ENCODE results near the gene GPATCH2.
"Not testable (repeated sequence)": the region's sequence is repeated elsewhere in the genome, so short reads cannot be mapped to it uniquely, and the experiment has no call there.

The GPATCH2 gene

GRCh38 chr1:217630711-217631591 lies at the start of gene GPATCH2, which contains the start of gene SPATA17:
GPATCH2 (minus strand) TSS chr1:217631090; CDS start chr1:217630971, 119 bp downstream.
SPATA17 (plus strand) TSS chr1:217631344; CDS start chr1:217631379, 35 bp downstream.
- DNase-seq = peak; percentile 89

GRCh38 chr1:217674028-217674729 lies 43.3 kb upstream of the GPATCH2 start:
- DNase-seq = peak; percentile 20

GRCh38 chr1:217673387-217673786 lies 42.5 kb upstream of the GPATCH2 start:
- DNase-seq = peak; percentile 82

- no peak for DNase-seq
Observed at GRCh38 chr1:217668351-217668940, 37.6 kb upstream of the GPATCH2 start.

- no peak for DNase-seq
Observed at GRCh38 chr1:217661407-217661806, 30.5 kb upstream of the GPATCH2 start.

GRCh38 chr1:217660353-217661062 lies 29.6 kb upstream of the GPATCH2 start:
- DNase-seq = no peak

GRCh38 chr1:217650674-217651073 lies 19.8 kb upstream of the GPATCH2 start:
- DNase-seq = no peak

GRCh38 chr1:217647791-217648190 lies 16.9 kb upstream of the GPATCH2 start:
- no peak for DNase-seq

GRCh38 chr1:217642455-217642854 lies 11.6 kb upstream of the GPATCH2 start:
- DNase-seq = no peak

GRCh38 chr1:217627431-217627830 lies 3.5 kb downstream of the GPATCH2 start:
- peak; percentile 2 for DNase-seq

GRCh38 chr1:217626321-217626720 lies 4.6 kb downstream of the GPATCH2 start:
- DNase-seq = no peak

GRCh38 chr1:217622042-217622441 lies 8.8 kb downstream of the GPATCH2 start:
- DNase-seq = no peak

GRCh38 chr1:217620814-217621213 lies 10.1 kb downstream of the GPATCH2 start:
- no peak for DNase-seq

GRCh38 chr1:217617126-217617525 lies 13.8 kb downstream of the GPATCH2 start:
- DNase-seq = peak; percentile 14

GRCh38 chr1:217614200-217614712 lies 16.6 kb downstream of the GPATCH2 start:
- DNase-seq = no peak

- no peak for DNase-seq
Observed at GRCh38 chr1:217605390-217605789, 25.5 kb downstream of the GPATCH2 start.

GRCh38 chr1:217602380-217602779 lies 28.5 kb downstream of the GPATCH2 start:
- DNase-seq = no peak

- no peak for DNase-seq
Observed at GRCh38 chr1:217599154-217599553, 31.7 kb downstream of the GPATCH2 start.

- no peak for DNase-seq
Observed at GRCh38 chr1:217590598-217590997, 40.3 kb downstream of the GPATCH2 start.

GRCh38 chr1:217586586-217586985 lies 44.3 kb downstream of the GPATCH2 start:
- DNase-seq = no peak

GRCh38 chr1:217585577-217585976 lies 45.3 kb downstream of the GPATCH2 start:
- peak; percentile 48 for DNase-seq

GRCh38 chr1:217584286-217584811 lies 46.5 kb downstream of the GPATCH2 start:
- not testable (repeated sequence) for DNase-seq
